Testis (tissue), 2 donors: Measurements from ENCODE around the gene DMBT1.

Experiments used
- CTCF ChIP-seq, 3 experiments: fragments of 450-650 bp in 2 of 3; fragments of 200-600 bp in 1 of 3; sonication (generic) in 1 of 3; IDR thresholded peaks; one replicate each; pipeline ENCODE4 v1.5.1; 2016 to 2019; ENCODE audit warnings: antibody characterized with exemption in 3 of 3, mild to moderate bottlenecking in 2 of 3, moderate library complexity in 1 of 3
- POLR2A ChIP-seq: fragments of 450-650 bp; IDR thresholded peaks from one replicate; pipeline ENCODE4 v1.6.1; 2017; ENCODE audit warnings: antibody characterized with exemption, mild to moderate bottlenecking, moderate library complexity

GRCh38 chr10:122672655-122673054, 112.1 kb downstream of the DMBT1 start:
- no peak for TF ChIP-seq CTCF (IDR thresholded peaks at IDR 0.05)
- no peak for TF ChIP-seq POLR2A
